OCI-LY1 (cell line): ENCODE data around the gene MYO10.
"Not testable (repeated sequence)": the region's sequence is repeated elsewhere in the genome, so short reads cannot be mapped to it uniquely, and the experiment has no call there.

ENCODE experiments used
- H2AFZ ChIP-seq: fragments of 200-600 bp; sonication (generic), shearing (Covaris generic); 2 replicates; pipeline ENCODE4 v1.6.0; 2014; ENCODE audit warnings: antibody characterized with exemption, mild to moderate bottlenecking, low read length
- H3F3A ChIP-seq: fragments of 200-600 bp; sonication (generic), shearing (Covaris generic); 2 replicates; pipeline ENCODE4 v1.6.0; 2014; ENCODE audit warnings: mild to moderate bottlenecking, antibody characterized with exemption, low read length, moderate library complexity; ENCODE audit not compliant: insufficient read depth
- H3K27ac ChIP-seq: fragments of 200-600 bp; sonication (generic); 2 replicates; pipeline ENCODE4 v1.5.1; 2014; ENCODE audit warnings: low read length, mixed run types, mild to moderate bottlenecking, low read depth; ENCODE audit not compliant: poor library complexity, severe bottlenecking
- H3K27me3 ChIP-seq: fragments of 200-600 bp; sonication (generic); 2 replicates; pipeline ENCODE4 v1.6.0; 2014; ENCODE audit warnings: antibody characterized with exemption, mild to moderate bottlenecking, low read length, moderate library complexity; ENCODE audit not compliant: insufficient read depth
- H3K36me3 ChIP-seq: fragments of 200-600 bp; sonication (generic); 2 replicates; pipeline ENCODE4 v1.6.1; 2014; ENCODE audit warnings: mild to moderate bottlenecking, antibody characterized with exemption, low read length, moderate library complexity, mixed read lengths; ENCODE audit not compliant: insufficient read depth
- H3K4me1 ChIP-seq: fragments of 200-600 bp; sonication (generic); 2 replicates; pipeline ENCODE4 v1.5.1; 2014; ENCODE audit warnings: mild to moderate bottlenecking, low read length, moderate library complexity; ENCODE audit not compliant: insufficient read depth, severe bottlenecking
- H3K4me2 ChIP-seq: fragments of 200-600 bp; sonication (generic), shearing (Covaris generic); 2 replicates; pipeline ENCODE4 v1.6.1; 2014; ENCODE audit warnings: low read length
- H3K4me3 ChIP-seq: fragments of 200-600 bp; sonication (generic); 2 replicates; pipeline ENCODE4 v1.5.1; 2014; ENCODE audit warnings: low read length, low read depth, mild to moderate bottlenecking, mixed read lengths; ENCODE audit not compliant: poor library complexity, severe bottlenecking
- H3K79me2 ChIP-seq: fragments of 200-600 bp; shearing (Covaris generic); 2 replicates; pipeline ENCODE4 v1.6.1; 2016; ENCODE audit warnings: mixed run types, low read length, mixed read lengths; ENCODE audit not compliant: insufficient read depth
- H3K9ac ChIP-seq: fragments of 200-600 bp; sonication (generic), shearing (Covaris generic); 2 replicates; pipeline ENCODE4 v1.6.1; 2014; ENCODE audit warnings: mild to moderate bottlenecking, low read length, mixed read lengths
- H3K9me2 ChIP-seq: fragments of 200-600 bp; sonication (generic), shearing (Covaris generic); 2 replicates; pipeline ENCODE4 v1.6.1; 2014; ENCODE audit warnings: low read depth, mild to moderate bottlenecking, low read length, mixed read lengths
- H3K9me3 ChIP-seq: fragments of 200-600 bp; shearing (Covaris generic); 2 replicates; pipeline ENCODE4 v1.6.1; 2014; ENCODE audit warnings: low read length, mixed read lengths
- H4K20me1 ChIP-seq: fragments of 200-600 bp; sonication (generic), shearing (Covaris generic); 2 replicates; pipeline ENCODE4 v1.6.0; 2016; ENCODE audit warnings: mild to moderate bottlenecking, low read length; ENCODE audit not compliant: insufficient read depth
- EZH2 ChIP-seq: fragments of 200-600 bp; sonication (generic), shearing (Covaris generic); IDR thresholded peaks from 2 replicates; pipeline ENCODE4 v1.8.0; 2017; ENCODE audit warnings: borderline replicate concordance, mixed run types, mild to moderate bottlenecking, antibody characterized with exemption, low read length, moderate library complexity, mixed read lengths
- TF ChIP-seq, protein P1 (sequence below): fragments of 200-600 bp; sonication (generic), shearing (Covaris generic); IDR thresholded peaks from 2 replicates; pipeline ENCODE4 v1.5.1; 2017; ENCODE audit warnings: mild to moderate bottlenecking, antibody characterized with exemption, low read length, moderate library complexity, mixed read lengths

Gene MYO10

DNA sequence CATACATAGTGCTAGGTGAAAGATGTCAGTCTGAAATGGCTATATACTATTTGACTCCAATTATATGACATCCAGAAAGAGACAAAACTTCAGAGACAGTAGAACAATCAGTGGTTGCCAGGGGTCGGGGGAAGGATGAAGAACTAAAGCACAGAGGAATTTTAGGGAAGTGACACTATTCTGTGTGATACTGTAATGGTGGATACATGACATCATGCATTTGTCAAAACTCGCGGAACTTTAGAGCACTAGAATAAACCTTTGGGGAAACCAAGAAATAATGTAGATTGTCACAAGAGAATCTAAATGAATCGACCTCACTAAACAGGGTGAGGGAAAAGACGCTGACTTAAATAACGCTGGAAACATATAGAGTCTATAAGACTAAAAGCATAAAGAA lies 212.3 kb downstream of the MYO10 start:
- H3K27ac ChIP-seq: no peak overlapping the region
- no peaks in the 10 kb centered on the region for H3K36me3 ChIP-seq
- H3F3A ChIP-seq: no peaks in the 10 kb centered on the region
- H3K79me2 ChIP-seq: no peaks in the 10 kb centered on the region
- H3K4me2 ChIP-seq: no peak overlapping the region
- no peaks in the 10 kb centered on the region for H3K9me2 ChIP-seq
- no peaks in the 10 kb centered on the region for H3K27me3 ChIP-seq
- H2AFZ ChIP-seq: no peak overlapping the region
- H3K4me1 ChIP-seq: no peaks in the 10 kb centered on the region
- H4K20me1 ChIP-seq: no peaks in the 10 kb centered on the region
- H3K4me3 ChIP-seq: no peak overlapping the region
- H3K9ac ChIP-seq: no peak overlapping the region
- TF ChIP-seq EZH2: no peak
- TF ChIP-seq, protein P1, sequence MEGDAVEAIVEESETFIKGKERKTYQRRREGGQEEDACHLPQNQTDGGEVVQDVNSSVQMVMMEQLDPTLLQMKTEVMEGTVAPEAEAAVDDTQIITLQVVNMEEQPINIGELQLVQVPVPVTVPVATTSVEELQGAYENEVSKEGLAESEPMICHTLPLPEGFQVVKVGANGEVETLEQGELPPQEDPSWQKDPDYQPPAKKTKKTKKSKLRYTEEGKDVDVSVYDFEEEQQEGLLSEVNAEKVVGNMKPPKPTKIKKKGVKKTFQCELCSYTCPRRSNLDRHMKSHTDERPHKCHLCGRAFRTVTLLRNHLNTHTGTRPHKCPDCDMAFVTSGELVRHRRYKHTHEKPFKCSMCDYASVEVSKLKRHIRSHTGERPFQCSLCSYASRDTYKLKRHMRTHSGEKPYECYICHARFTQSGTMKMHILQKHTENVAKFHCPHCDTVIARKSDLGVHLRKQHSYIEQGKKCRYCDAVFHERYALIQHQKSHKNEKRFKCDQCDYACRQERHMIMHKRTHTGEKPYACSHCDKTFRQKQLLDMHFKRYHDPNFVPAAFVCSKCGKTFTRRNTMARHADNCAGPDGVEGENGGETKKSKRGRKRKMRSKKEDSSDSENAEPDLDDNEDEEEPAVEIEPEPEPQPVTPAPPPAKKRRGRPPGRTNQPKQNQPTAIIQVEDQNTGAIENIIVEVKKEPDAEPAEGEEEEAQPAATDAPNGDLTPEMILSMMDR: no peak
- H3K9me3 ChIP-seq: no peaks in the 10 kb centered on the region

DNA sequence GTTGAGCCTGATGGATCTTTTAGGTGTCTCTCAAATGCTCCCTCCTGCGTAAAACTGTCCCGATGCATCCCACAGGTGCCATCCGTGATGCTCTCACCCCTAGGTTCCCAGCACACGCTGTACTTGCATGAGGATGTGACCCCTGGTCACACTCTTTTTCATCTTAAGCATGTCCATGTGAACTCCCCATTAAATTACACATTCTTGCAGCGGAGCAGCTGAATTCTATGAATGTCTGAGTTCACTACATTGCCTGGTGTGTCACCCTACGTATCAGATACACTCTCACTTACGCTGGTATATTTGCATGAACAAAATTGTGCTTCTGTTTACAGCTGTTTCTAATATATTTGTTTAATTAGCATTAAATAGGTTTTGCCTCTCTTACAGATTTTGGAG lies 214.0 kb downstream of the MYO10 start:
- Histone ChIP-seq H3K79me2 (no peaks in the 10 kb centered on the region), H4K20me1 (no peaks in the 10 kb centered on the region), H3F3A (no peaks in the 10 kb centered on the region), H3K4me1 (no peaks in the 10 kb centered on the region), H3K9me2 (no peaks in the 10 kb centered on the region), H3K9ac (no peak overlapping the region), H3K36me3 (no peaks in the 10 kb centered on the region), H3K9me3 (no peaks in the 10 kb centered on the region), H3K4me2 (no peak overlapping the region), H3K4me3 (no peak overlapping the region), H2AFZ (no peak overlapping the region), H3K27ac (no peak overlapping the region), H3K27me3 (no peaks in the 10 kb centered on the region)
- TF ChIP-seq EZH2: no peak
- TF ChIP-seq, protein P1: no peak

DNA sequence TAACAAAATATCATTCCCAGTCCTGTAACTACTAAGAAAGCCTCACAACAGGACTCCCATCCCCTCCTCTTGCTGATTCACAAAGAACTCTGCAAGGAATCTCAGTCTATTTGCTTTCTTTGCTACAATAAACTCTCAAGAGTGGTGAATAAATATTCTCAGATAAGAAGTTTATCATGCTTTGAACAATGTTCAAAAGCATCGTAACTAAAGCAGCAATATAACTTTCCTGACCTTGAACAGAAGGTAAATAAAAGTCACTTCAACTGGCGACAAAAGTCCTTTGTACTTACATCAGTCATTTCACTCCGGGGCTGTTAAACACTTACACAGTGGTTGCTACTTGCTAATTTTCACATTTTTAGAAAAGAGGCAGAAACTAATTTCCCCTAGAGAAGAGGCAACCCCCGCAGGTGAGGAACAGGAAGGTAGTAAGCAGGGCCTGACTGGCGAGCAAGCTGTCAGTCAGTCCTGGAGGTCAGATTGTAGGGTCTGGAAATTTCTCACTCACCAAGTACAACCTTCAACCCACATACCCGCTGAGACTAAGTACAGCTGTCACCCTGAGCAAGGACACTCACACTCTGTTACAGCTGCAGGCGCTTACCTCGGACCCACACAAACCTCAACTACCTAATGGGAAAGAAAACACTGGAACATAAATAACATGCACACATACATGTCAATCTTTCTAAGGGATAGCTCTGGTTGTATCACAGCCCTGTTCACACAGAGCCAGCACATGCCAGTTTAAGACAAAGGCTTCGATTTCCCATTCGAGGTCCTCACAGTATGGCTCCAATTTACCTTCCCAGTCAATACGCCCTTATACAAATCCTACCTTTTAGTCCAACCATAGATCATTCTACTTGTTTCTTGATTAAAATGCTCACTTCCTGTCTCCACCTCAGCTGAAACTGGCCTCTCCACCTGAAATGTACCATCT lies 214.7 kb downstream of the MYO10 start:
- Histone ChIP-seq H3K9ac (no peak overlapping the region), H3K4me1 (no peaks in the 10 kb centered on the region), H3K9me3 (no peaks in the 10 kb centered on the region), H2AFZ (no peak overlapping the region), H3K27ac (no peak overlapping the region), H3K4me2 (no peak overlapping the region), H3K79me2 (no peaks in the 10 kb centered on the region), H3K4me3 (no peak overlapping the region), H3K27me3 (no peaks in the 10 kb centered on the region), H3F3A (no peaks in the 10 kb centered on the region), H3K36me3 (no peaks in the 10 kb centered on the region), H4K20me1 (no peaks in the 10 kb centered on the region), H3K9me2 (no peaks in the 10 kb centered on the region)
- TF ChIP-seq EZH2: no peak
- TF ChIP-seq, protein P1: no peak

DNA sequence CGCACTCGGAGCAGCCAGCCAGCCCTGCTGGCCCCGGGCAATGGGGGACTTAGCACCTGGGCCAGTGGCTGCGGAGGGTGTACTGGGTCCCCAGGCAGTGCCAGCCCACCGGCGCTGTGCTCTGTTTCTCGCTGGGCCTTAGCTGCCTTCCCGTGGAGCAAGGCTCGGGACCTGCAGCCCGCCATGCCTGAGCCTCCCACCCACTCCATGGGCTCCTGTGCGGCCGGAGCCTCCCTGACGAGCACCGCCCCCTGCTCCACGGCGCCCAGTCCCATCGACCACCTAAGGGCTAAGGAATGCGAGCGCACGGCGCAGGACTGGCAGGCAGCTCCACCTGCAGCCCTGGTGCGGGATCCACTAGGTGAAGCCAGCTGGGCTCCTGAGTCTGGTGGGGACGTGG lies 218.1 kb downstream of the MYO10 start:
- H2AFZ ChIP-seq, H3K4me3 ChIP-seq, H3F3A ChIP-seq, H3K36me3 ChIP-seq, H3K4me1 ChIP-seq, H3K4me2 ChIP-seq, H3K27me3 ChIP-seq, H3K9ac ChIP-seq, H3K27ac ChIP-seq, H3K9me3 ChIP-seq, H3K79me2 ChIP-seq, H3K9me2 ChIP-seq, H4K20me1 ChIP-seq: not testable (repeated sequence)
